Neuronal stem cell (in vitro differentiated cells): ENCODE measurements around the gene MEGF9.

Source experiments
- DNase-seq: peaks from one replicate; pipeline ENCODE4 v3.0.0-alpha.2; 2013; ENCODE audit warnings: low spot score
- H2AFZ ChIP-seq: one replicate; pipeline ENCODE4 v1.6.1; 2013; ENCODE audit warnings: mild to moderate bottlenecking, low read length, inconsistent platforms
- H2AK5ac ChIP-seq: 2 replicates; pipeline ENCODE4 v1.6.1; 2013; ENCODE audit warnings: low read depth, mild to moderate bottlenecking, inconsistent platforms, low read length, moderate library complexity, mixed read lengths
- H2BK120ac ChIP-seq: 2 replicates; pipeline ENCODE4 v1.6.1; 2013; ENCODE audit warnings: low read depth, mild to moderate bottlenecking, inconsistent platforms, low read length, moderate library complexity, mixed read lengths
- H2BK12ac ChIP-seq: one replicate; pipeline ENCODE4 v1.6.1; 2013; ENCODE audit warnings: low read length, inconsistent platforms
- H2BK15ac ChIP-seq: 2 replicates; pipeline ENCODE4 v1.6.1; 2013; ENCODE audit warnings: mild to moderate bottlenecking, low read length, inconsistent platforms, mixed read lengths
- H2BK5ac ChIP-seq: one replicate; pipeline ENCODE4 v1.6.1; 2013; ENCODE audit warnings: inconsistent platforms, mild to moderate bottlenecking, low read length, moderate library complexity
- H3K14ac ChIP-seq: one replicate; pipeline ENCODE4 v1.6.1; 2013; ENCODE audit warnings: low read length, inconsistent platforms
- H3K18ac ChIP-seq: 2 replicates; pipeline ENCODE4 v1.6.1; 2013; ENCODE audit warnings: low read length, inconsistent platforms
- H3K23ac ChIP-seq: 2 replicates; pipeline ENCODE4 v1.6.1; 2013; ENCODE audit warnings: low read depth, mild to moderate bottlenecking, mixed read lengths, low read length, inconsistent platforms; ENCODE audit not compliant: poor library complexity
- H3K27ac ChIP-seq: replicated peaks from 3 replicates; pipeline ENCODE4 v1.5.1; 2013; ENCODE audit warnings: low read length, inconsistent platforms
- H3K27me3 ChIP-seq, 3 experiments: 2 replicates each; pipeline ENCODE4 v1.6.1; 2013; ENCODE audit warnings: low read length in 3 of 3, mild to moderate bottlenecking in 2 of 3, inconsistent platforms in 1 of 3, low read depth in 1 of 3, mixed read lengths in 1 of 3, moderate library complexity in 1 of 3; ENCODE audit not compliant: control insufficient read depth in 3 of 3, insufficient read depth in 3 of 3
- H3K36me3 ChIP-seq, 2 donors: replicated peaks in 1 of 2; 2 replicates each; pipeline ENCODE4 v1.6.1; 2013; ENCODE audit warnings: low read length in 2 of 2; ENCODE audit not compliant: control insufficient read depth in 2 of 2, insufficient read depth in 2 of 2
- H3K4ac ChIP-seq: 2 replicates; pipeline ENCODE4 v1.6.1; 2013; ENCODE audit warnings: inconsistent platforms, mild to moderate bottlenecking, low read length, moderate library complexity
- H3K4me1 ChIP-seq, 2 donors: 1 replicate in 1 of 2; 2 replicates in 1 of 2; pipeline ENCODE4 v1.6.1; 2013; ENCODE audit warnings: low read length in 2 of 2, low read depth in 1 of 2; ENCODE audit not compliant: control insufficient read depth in 2 of 2, insufficient read depth in 1 of 2
- H3K4me2 ChIP-seq: one replicate; pipeline ENCODE4 v1.6.1; 2013; ENCODE audit warnings: mild to moderate bottlenecking, low read length, inconsistent platforms; ENCODE audit not compliant: insufficient read depth, poor library complexity, severe bottlenecking
- H3K4me3 ChIP-seq, 2 donors: 2 replicates each; pipeline ENCODE4 v1.5.1; 2013; ENCODE audit warnings: low read length in 2 of 2, mild to moderate bottlenecking in 2 of 2, inconsistent platforms in 1 of 2, moderate library complexity in 1 of 2
- H3K79me1 ChIP-seq: one replicate; pipeline ENCODE4 v1.6.1; 2013; ENCODE audit warnings: low read depth, mild to moderate bottlenecking, inconsistent platforms, low read length, moderate library complexity
- H3K9ac ChIP-seq: one replicate; pipeline ENCODE4 v1.6.1; 2013; ENCODE audit warnings: mild to moderate bottlenecking, low read depth, low read length, inconsistent platforms; ENCODE audit not compliant: poor library complexity
- H3K9me3 ChIP-seq, 2 donors: replicated peaks in 1 of 2; 2 replicates each; pipeline versions ENCODE3 to v1.6.1; 2013; ENCODE audit warnings: low read length in 2 of 2, mild to moderate bottlenecking in 2 of 2, inconsistent platforms in 1 of 2, low read depth in 1 of 2, mixed read lengths in 1 of 2, moderate library complexity in 1 of 2; ENCODE audit not compliant: control insufficient read depth in 2 of 2, insufficient read depth in 1 of 2
- H4K8ac ChIP-seq: one replicate; pipeline ENCODE4 v1.6.1; 2013; ENCODE audit warnings: low read depth, mild to moderate bottlenecking, inconsistent platforms, low read length, moderate library complexity
- H4K91ac ChIP-seq: one replicate; pipeline ENCODE4 v1.6.1; 2013; ENCODE audit warnings: low read length, low read depth, mild to moderate bottlenecking, inconsistent platforms; ENCODE audit not compliant: poor library complexity
- WGBS, 2 donors: extraction: QIAGEN DNeasy Blood & Tissue Kit; methylation state at CpG; one replicate each; pipeline ENCODE4 v1.1.7; 2013; ENCODE audit warnings: missing lambda C conversion rate in 2 of 2, mixed read lengths in 1 of 2; ENCODE audit not compliant: insufficient read length in 2 of 2, insufficient replicate concordance in 1 of 2; ENCODE audit errors: extremely low coverage in 2 of 2; 5-methylcytosine and 5-hydroxymethylcytosine counted together

Gene MEGF9

GRCh38 chr9:120696551-120697230, 17.6 kb downstream of the MEGF9 start:
- H2BK5ac ChIP-seq, result no peak overlapping the region
- no peak overlapping the region for H2AFZ ChIP-seq
- no peak for DNase-seq
- no peak overlapping the region for H2BK12ac ChIP-seq
- no peak overlapping the region for H3K23ac ChIP-seq
- H3K9me3 ChIP-seq, result no peaks in the 10 kb centered on the region
- no peak overlapping the region for H3K18ac ChIP-seq
- no peak overlapping the region for H2BK120ac ChIP-seq
- H3K14ac ChIP-seq, result no peak overlapping the region
- H3K79me1 ChIP-seq, result no peaks in the 10 kb centered on the region
- no peak overlapping the region for H3K4ac ChIP-seq
- H4K8ac ChIP-seq, result no peak overlapping the region
- WGBS, 2 donors, result no CpG with 5 or more reads among the region's 3 CpGs
- H3K27ac ChIP-seq, result no peak overlapping the region
- H3K4me2 ChIP-seq, result no peak overlapping the region
- H2AK5ac ChIP-seq, result no peak overlapping the region
- H2BK15ac ChIP-seq, result no peak overlapping the region
- peaks cover 0 to 2% of the 10 kb centered on the region in 2 donors for H3K36me3 ChIP-seq
- H3K27me3 ChIP-seq, result no peaks in the 10 kb centered on the region
- no peak overlapping the region for H3K4me3 ChIP-seq
- peaks cover 0 to 22% of the 10 kb centered on the region in 2 donors for H3K4me1 ChIP-seq
- no peak overlapping the region for H3K9ac ChIP-seq
- H4K91ac ChIP-seq, result no peak overlapping the region

- Histone ChIP-seq H2BK15ac (no peak overlapping the region), H3K4me2 (no peak overlapping the region), H3K14ac (no peak overlapping the region), H2AFZ (no peak overlapping the region), H3K4me3 (no peak overlapping the region), H2BK120ac (no peak overlapping the region), H4K8ac (no peak overlapping the region), H3K27me3 (no peaks in the 10 kb centered on the region), H3K23ac (no peak overlapping the region), H4K91ac (no peak overlapping the region), H2BK12ac (no peak overlapping the region), H3K9me3 (no peaks in the 10 kb centered on the region), H3K27ac (no peak overlapping the region), H2BK5ac (no peak overlapping the region), H3K79me1 (no peaks in the 10 kb centered on the region), H3K36me3 (no peaks in the 10 kb centered on the region), H3K4me1 (peaks cover 2 to 42% of the 10 kb centered on the region in 2 donors), H3K4ac (no peak overlapping the region), H3K9ac (no peak overlapping the region), H2AK5ac (no peak overlapping the region), H3K18ac (no peak overlapping the region)
- DNase-seq, result no peak
Observed at GRCh38 chr9:120694559-120694958, 19.7 kb downstream of the MEGF9 start.

GRCh38 chr9:120693700-120694008, 20.6 kb downstream of the MEGF9 start:
- Histone ChIP-seq H3K4me3 (no peak overlapping the region), H2AFZ (no peak overlapping the region), H3K27me3 (no peaks in the 10 kb centered on the region), H2BK120ac (no peak overlapping the region), H3K4ac (no peak overlapping the region), H4K91ac (no peak overlapping the region), H3K14ac (no peak overlapping the region), H3K18ac (no peak overlapping the region), H2AK5ac (no peak overlapping the region), H4K8ac (no peak overlapping the region), H2BK12ac (no peak overlapping the region), H3K9me3 (no peaks in the 10 kb centered on the region), H3K27ac (no peak overlapping the region), H3K4me2 (no peak overlapping the region), H2BK5ac (no peak overlapping the region), H3K79me1 (no peaks in the 10 kb centered on the region), H3K9ac (no peak overlapping the region), H2BK15ac (no peak overlapping the region), H3K4me1 (peaks cover 5 to 50% of the 10 kb centered on the region in 2 donors), H3K36me3 (no peaks in the 10 kb centered on the region), H3K23ac (no peak overlapping the region)
- no peak for DNase-seq

GRCh38 chr9:120692901-120693699, 21.2 kb downstream of the MEGF9 start:
- H3K4me1 ChIP-seq, result peaks cover 5 to 50% of the 10 kb centered on the region in 2 donors

More at GRCh38 chr9:120692901-120693699, 21.2 kb downstream of the MEGF9 start:
- Histone ChIP-seq H3K18ac (no peak overlapping the region), H3K9me3 (no peaks in the 10 kb centered on the region), H3K9ac (no peak overlapping the region), H4K91ac (no peak overlapping the region), H3K4ac (no peak overlapping the region), H3K27me3 (no peaks in the 10 kb centered on the region), H2BK12ac (no peak overlapping the region), H2BK120ac (no peak overlapping the region), H3K4me3 (no peak overlapping the region), H3K36me3 (no peaks in the 10 kb centered on the region), H4K8ac (no peak overlapping the region), H3K14ac (no peak overlapping the region), H3K4me2 (no peak overlapping the region), H2BK5ac (no peak overlapping the region), H3K23ac (no peak overlapping the region), H2BK15ac (no peak overlapping the region), H3K27ac (no peak overlapping the region), H2AK5ac (no peak overlapping the region), H3K79me1 (no peaks in the 10 kb centered on the region), H2AFZ (no peak overlapping the region)
- WGBS, 2 donors, result no CpG with 5 or more reads among the region's 1 CpG
- DNase-seq, result no peak
